ENCODE data around the gene HSBP1L1.
"Not testable (repeated sequence)": the region's sequence is repeated elsewhere in the genome, so short reads cannot be mapped to it uniquely, and the experiment has no call there.

The HSBP1L1 gene

DNA sequence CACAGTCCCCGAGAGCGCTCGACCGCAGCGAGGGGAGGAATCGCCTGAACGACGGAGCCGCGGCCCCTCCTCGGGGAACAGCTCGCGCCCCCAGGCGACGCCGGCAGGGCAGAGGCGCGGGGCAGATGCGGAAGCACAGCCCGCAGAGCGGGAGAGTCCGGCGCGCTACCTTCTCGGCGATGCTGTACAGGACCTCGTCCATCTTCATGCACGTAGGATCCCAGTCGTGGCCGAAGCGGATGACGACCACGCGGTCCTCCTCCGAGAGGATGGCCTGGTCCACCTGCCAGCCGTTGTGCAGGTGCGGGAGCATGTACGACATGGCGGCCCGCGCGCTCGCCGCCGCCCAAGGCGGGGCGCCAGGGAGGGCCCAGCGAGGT lies 23.6 kb downstream of the HSBP1L1 start:
- DNase-seq: no peak

DNA sequence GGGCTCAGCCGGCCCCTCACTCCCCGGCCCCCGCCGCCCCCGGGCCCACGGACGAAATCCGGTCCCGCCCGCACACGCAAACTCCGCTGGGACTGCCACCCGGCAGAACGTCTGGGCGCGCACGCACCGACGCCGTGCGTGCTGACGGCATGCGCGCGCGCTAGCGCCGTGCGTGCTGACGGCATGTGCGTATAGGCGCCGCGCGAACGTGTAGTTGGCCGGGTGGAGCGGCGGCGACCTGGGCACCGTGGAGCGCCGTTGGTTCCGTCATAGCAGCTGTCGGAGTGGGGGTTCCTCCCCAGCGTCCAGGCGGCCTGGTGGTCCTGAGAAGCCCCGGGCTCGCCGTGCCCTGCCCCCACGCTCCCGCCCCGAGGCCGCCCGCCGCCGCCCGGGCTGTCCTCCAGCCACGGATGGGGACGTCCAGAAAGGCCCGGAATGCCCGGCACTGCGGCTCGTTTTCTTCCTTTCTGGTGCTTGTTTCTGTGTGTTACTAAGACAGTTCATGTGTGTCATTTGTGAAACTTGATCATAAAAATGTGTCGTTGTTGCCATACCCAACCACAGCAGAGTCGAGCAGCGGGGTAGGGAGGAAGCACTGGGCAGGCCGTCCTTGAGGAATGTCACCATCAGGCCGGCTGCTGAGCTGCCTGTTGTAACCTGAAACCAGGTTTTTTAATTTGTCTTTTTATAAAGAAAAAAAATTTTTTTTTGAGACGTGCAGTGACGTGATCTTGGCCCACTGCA lies 24.2 kb downstream of the HSBP1L1 start, which contains the start of gene TXNL4A:
TXNL4A (minus strand) TSS at position 113 of the 744 bp plus-strand sequence. CDS start 171 bp downstream, outside the sequence.
- peak; percentile 21 to 72 for DNase-seq

DNA sequence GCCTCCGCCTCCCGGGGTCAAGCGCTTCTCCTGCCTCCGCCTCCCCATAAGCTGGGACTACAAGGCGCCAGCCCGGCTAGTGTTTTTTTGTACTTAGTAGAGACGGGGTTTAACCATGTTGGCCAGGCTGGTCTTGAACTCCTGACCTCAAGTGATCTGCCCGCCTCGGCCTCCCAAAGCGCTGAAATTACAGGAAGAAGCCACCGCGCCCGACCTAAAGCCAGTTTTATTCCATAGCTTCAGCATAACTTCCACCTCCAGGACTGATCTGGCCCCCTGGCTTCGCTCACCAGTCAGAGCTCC lies 24.7 kb downstream of the HSBP1L1 start:
- no peak for DNase-seq

DNA sequence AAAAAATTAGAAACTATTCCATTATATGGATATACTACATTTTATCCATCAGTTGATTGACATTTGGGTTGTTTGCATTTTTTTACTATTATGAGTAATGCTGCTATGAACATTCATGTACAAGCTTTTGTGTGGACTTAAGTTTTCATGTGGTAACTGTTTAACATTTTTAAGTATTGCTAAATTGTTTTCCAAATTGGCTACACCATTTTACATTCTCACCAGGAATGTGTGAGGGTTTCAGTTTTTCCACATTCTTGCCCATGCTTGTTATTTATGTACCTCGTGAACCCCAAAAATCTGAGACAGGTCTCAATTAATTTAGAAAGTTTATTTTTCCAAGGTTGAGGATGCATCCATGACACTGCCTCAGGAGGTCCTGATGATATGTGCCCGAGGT lies 27.1 kb downstream of the HSBP1L1 start:
- DNase-seq: no peak

DNA sequence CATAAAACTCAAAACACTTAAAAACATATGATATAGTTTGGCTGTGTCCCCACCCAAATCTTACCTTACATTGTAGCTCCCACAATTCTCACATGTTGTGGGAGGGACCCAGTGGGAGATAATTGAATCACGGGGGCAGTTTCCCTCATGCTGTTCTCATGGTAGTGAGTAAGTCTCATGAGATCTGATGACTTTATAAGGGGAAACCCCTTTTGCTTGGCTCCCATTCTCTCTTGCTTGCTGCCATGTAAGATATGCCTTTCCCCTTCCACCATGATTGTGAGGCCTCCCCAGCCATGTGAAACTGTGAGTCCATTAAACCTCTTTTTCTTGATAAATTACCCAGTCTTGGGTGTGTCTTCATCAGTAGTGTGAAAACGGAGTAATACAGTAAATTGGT lies 35.3 kb downstream of the HSBP1L1 start:
- not testable (repeated sequence) for DNase-seq

DNA sequence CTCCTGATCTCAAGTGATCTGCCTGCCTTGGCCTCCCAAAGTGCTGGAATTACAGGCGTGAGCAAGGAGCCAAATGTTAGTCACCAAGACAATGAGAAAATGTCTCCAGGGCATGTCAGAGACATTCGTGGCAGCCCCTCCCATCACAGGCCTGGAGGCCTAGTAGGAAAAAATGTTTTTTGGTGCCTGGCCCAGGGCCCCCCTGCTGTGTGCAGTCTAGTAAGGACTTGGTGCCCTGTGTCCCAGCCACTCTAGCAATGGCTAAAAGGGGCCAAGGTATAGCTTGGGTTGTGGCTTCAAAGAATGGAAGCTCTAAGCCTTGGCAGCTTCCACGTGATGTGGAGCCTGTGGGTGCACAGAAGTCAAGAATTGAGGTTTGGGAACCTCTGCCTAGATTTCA lies 36.4 kb downstream of the HSBP1L1 start:
- no peak for DNase-seq

DNA sequence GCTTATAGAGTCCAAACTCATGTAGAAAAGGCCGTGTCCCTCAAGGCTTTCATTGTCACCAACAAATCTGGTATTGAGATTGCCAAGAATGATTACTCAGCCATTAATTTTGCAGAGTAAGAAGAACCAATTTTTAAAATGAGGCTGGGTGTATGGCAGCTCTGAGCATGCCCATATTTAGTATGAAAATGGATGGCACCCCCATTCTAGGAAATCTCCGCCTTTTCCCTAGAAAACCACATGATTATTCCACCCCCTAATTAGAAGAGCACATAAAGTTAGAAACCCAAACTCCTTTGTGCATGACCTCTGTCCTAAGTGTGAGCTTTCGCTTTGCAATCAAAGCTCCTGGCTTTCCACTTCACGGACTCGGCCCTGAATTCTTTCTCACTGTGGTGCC lies 38.0 kb downstream of the HSBP1L1 start:
- no peak for DNase-seq

DNA sequence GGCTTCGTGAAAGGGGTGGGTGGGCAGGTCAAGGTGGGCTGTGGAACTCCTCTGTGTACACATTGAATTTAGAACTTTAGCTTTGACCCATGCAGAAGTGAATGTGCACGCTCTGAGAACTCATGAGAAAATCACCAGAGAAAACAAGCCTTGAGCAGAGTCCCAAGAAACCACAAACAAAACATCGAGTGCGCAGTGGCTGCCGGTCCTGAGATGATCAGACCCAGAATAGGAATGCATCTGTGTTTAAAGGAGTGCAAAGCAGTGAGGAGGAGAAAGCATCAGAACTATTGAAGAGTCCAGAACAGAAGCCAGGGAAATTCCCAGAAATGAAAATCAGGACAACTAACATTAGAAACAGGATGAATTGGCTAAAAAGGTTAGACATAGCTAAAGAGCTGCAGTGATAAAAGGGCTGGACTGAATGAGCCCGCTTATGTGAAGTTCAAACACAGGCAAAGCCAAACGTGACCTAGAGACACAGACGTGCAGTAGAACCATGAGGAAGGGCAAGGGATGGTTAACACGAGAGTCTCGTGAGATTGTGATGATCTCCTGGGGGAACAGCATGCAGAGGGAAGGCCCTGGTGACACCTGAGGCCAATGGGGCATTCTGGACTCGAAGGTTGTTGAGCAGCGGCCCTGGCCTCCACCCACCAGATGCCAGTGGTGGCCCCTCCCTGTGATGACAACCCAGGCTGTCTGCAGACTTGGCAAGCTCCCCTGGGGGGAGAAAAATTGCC lies 40.3 kb downstream of the HSBP1L1 start:
- no peak for DNase-seq

DNA sequence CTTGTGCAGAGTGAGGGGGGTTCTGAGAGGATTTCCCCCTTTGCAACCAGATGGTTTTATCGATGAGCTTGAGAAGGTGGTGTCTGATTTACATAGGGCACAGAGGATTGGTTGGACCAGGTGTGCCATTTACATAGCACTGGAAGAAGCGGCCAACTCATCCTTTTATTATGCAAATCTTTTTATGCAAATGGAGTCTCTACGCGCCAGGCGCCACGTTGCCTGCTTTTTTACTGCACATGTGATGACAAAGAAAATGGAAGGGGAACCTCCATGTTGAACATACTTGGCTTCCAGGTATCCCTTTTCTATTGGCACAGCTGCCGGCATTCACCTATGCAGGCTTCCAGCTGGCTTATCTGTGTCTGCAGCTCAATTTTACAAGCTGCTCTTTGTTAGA lies 42.3 kb downstream of the HSBP1L1 start:
- no peak for DNase-seq

DNA sequence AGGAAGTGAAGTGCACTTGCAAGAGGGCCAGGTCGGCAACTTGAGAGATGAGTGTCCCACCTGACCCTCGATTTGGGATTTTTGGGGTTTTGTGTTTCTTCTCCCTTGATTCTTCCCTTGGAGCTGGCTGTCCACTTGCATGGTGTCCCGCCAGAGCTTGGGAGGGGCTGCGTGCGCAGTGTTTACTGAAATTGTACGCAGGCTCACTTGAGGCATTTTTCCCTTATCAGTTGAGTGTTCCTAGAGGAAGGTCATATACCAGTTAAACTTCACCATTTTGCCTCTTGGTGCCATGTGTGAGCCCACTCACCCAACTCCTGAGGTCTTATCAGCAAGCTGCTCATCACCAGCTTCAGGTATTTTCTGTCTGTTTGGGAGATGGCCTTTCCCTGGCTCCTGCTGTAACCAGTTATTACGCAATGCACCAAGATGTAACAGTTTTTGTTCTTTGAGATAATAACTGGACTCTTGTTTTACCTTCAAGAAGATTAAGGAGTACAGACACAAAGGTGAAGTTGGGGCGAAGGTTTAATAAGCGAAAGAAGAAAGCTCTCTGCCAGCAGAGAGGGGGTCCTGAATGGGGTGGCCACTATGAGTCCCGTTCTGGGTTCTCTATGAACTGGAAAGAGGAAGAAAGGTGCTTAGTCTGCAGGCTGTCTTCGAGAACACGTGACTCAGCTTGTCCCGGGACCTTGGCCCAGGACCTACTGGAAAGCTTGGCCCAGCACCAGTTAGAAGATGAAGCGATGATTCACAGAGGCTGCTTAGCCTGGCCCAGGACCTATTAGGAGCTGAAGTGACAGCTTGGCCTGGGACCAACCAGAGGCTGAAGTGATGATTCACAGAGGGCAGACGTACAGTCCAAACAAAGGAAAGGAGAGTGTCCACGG lies 45.5 kb downstream of the HSBP1L1 start:
- no peak for DNase-seq

DNA sequence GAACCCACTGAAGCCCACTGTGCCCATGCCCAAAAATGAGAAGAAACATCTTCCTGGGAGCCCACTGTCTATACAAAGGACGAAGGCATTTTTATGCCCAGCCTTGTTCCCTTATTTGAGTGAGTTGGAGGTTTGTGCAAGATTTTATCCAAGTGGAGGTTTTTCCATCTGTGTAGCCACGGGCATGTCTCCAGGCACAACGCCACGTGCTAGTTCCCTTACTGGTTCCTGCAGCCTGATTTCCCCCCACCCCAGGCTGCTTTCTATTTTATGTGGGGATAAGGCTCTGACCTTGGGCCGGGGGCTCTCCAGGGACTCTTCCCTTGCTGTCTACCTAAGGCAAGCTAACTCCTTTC lies 46.1 kb downstream of the HSBP1L1 start:
- no peak for DNase-seq

DNA sequence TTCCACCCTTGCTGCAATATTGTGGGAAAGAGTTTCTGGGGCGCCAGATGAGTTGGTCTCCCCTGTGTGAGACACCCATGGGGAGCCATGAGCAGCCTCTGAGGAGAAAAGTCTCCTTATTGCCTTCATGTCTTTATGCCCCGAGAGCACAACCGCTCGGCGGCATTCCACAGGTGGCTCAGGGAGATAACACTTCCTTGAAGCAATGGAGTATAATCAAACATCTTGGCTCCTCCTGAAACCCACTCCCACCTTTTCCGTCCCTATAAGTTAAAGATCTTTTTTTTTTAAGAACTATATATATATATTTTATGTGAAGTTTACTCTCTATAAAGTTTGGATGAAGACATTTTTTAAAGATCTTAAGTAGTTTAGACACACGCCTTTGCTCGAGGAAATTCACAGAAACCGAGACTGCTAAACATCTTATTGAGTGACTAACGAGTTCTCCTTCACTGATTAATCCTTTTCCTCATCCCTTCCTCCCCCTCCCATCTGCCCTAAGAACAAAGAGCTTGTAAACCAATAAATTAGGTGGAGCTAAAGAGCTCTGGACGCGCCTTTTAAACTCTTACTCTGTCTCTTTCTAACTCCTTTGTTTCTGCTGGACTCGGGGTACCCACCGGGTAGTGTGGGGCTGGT lies 47.2 kb downstream of the HSBP1L1 start:
- not testable (repeated sequence) for DNase-seq

DNA sequence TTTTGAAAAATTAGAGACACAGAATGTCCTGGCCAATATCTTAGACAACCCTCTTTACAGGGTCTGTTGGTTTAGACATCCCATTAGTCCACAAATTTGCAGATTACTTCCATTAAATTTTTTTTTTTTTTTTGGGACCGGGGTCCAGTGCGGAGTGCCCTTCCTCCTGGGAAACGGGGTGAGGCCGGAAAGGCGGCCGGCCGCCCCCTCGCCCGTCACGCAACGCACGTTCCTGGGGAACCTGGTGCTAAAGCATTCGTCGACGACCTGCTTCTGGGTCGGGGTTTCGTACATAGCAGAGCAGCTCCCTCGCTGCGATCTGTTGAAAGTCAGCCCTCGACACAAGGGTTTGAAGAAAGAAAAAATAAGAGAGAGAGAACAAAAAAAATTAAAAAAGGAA lies 48.3 kb downstream of the HSBP1L1 start:
- DNase-seq: no peak

All from NCI-H187 (cell line).